Uterus (tissue), 4 donors: ENCODE results near the gene M1AP. TPM values are rescaled to one million over a fixed set of nuclear protein-coding genes. Genes with fewer than 3 reads are reported as not detected.

Experiments
- DNase-seq, 2 donors: peaks; one replicate each; pipeline ENCODE4 v3.0.0-alpha.2; 2019 to 2020
- H3K27ac ChIP-seq, 2 donors: fragments of 200-600 bp; sonication (generic); 1 replicate in 1 of 2; 2 replicates in 1 of 2; pipeline ENCODE4 v1.5.1; 2016 to 2018
- H3K27me3 ChIP-seq, 2 donors: fragments of 200-600 bp; sonication (generic); one replicate each; pipeline ENCODE4 v1.5.1; 2018 to 2019; ENCODE audit warnings: control low read depth in 1 of 2
- H3K36me3 ChIP-seq, 2 donors: fragments of 200-600 bp; sonication (generic); one replicate each; pipeline ENCODE4 v1.5.1; 2019; ENCODE audit warnings: control low read depth in 1 of 2
- H3K4me1 ChIP-seq, 2 donors: fragments of 200-600 bp; sonication (generic); one replicate each; pipeline ENCODE4 v1.5.1; 2018 to 2019; ENCODE audit warnings: control low read depth in 1 of 2
- H3K4me3 ChIP-seq, 2 donors: fragments of 200-600 bp; sonication (generic); 1 replicate in 1 of 2; 2 replicates in 1 of 2; pipeline ENCODE4 v1.5.1; 2018 to 2019; ENCODE audit warnings: mild to moderate bottlenecking in 1 of 2
- H3K9me3 ChIP-seq, 2 donors: fragments of 200-600 bp; sonication (generic); one replicate each; pipeline ENCODE4 v1.5.1; 2019; ENCODE audit warnings: control low read depth in 1 of 2
- CTCF ChIP-seq, 4 experiments: fragments of 200-600 bp in 2 of 4; fragments of 450-650 bp in 2 of 4; sonication (generic) in 2 of 4; IDR thresholded peaks; one replicate each; pipeline ENCODE4 v1.5.1; 2016 to 2019; ENCODE audit warnings: antibody characterized with exemption in 4 of 4, mild to moderate bottlenecking in 2 of 4, moderate library complexity in 1 of 4
- POLR2A ChIP-seq, 2 donors: fragments of 450-650 bp; IDR thresholded peaks; one replicate each; pipeline ENCODE4 v1.6.1; 2016; ENCODE audit warnings: antibody characterized with exemption in 2 of 2, mild to moderate bottlenecking in 1 of 2, moderate library complexity in 1 of 2
- intact Hi-C: fragments of 100-400 bp; cut with DNase I; formaldehyde crosslinking; loops from one replicate; pipeline ENCODE4 v1.15.1; 2023; ENCODE audit warnings: low total_unique reads
- total RNA-seq, 4 donors: library from RNA; depleted of rRNA in 3 of 4; stranded (reverse); fragments of >200 nt in 3 of 4; gene quantifications; one replicate each; pipeline versions ENCODE4 v1.1.0 to v1.2.4, GENCODE V29; 2014 to 2023
- donor health status: DM: yes; HTN: yes; CAD: no.

M1AP gene
- total RNA-seq, 4 donors from 2014 or later: 0.49 to 0.76 TPM; not detected in 2

GRCh38 chr2:74582184-74582583, 65.9 kb downstream of the M1AP start:
- no peaks in the 10 kb centered on the region for H3K27me3 ChIP-seq
- no peak overlapping the region for H3K4me3 ChIP-seq
- DNase-seq: no peak
- H3K36me3 ChIP-seq: no peaks in the 10 kb centered on the region
- TF ChIP-seq CTCF (IDR thresholded peaks at IDR 0.05) (no peak), POLR2A (IDR thresholded peaks at IDR 0.05) (no peak)
- H3K27ac ChIP-seq: no peak overlapping the region
- intact Hi-C loops: no loop called here
- no peaks in the 10 kb centered on the region for H3K9me3 ChIP-seq
- H3K4me1 ChIP-seq: no peaks in the 10 kb centered on the region

- Histone ChIP-seq H3K27me3 (no peaks in the 10 kb centered on the region), H3K27ac (no peak overlapping the region), H3K4me1 (no peaks in the 10 kb centered on the region), H3K4me3 (no peak overlapping the region), H3K36me3 (no peaks in the 10 kb centered on the region), H3K9me3 (no peaks in the 10 kb centered on the region)
- TF ChIP-seq POLR2A (IDR thresholded peaks at IDR 0.05) (no peak), CTCF (IDR thresholded peaks at IDR 0.05) (no peak)
- no peak for DNase-seq
- intact Hi-C loops: no loop called here
These were observed 66.7 kb downstream of the M1AP start for GRCh38 chr2:74581463-74581862.

- no peaks in the 10 kb centered on the region for H3K9me3 ChIP-seq
These were observed 69.7 kb downstream of the M1AP start for GRCh38 chr2:74578408-74578807.

GRCh38 chr2:74577448-74577847, 70.7 kb downstream of the M1AP start:
- H3K4me3 ChIP-seq: no peak overlapping the region
- intact Hi-C loops: no loop called here
- no peak overlapping the region for H3K27ac ChIP-seq
- no peaks in the 10 kb centered on the region for H3K4me1 ChIP-seq
- no peak for DNase-seq
- TF ChIP-seq POLR2A (IDR thresholded peaks at IDR 0.05): no peak
- no peaks in the 10 kb centered on the region for H3K27me3 ChIP-seq
- no peaks in the 10 kb centered on the region for H3K9me3 ChIP-seq
- no peaks in the 10 kb centered on the region for H3K36me3 ChIP-seq

More at GRCh38 chr2:74578408-74578807, 69.7 kb downstream of the M1AP start:
- no peak for TF ChIP-seq POLR2A (IDR thresholded peaks at IDR 0.05)
- no peak for TF ChIP-seq CTCF (IDR thresholded peaks at IDR 0.05)
- Histone ChIP-seq H3K4me3 (no peak overlapping the region), H3K36me3 (no peaks in the 10 kb centered on the region), H3K27me3 (no peaks in the 10 kb centered on the region), H3K27ac (no peak overlapping the region), H3K4me1 (no peaks in the 10 kb centered on the region)
- DNase-seq: no peak
- intact Hi-C loops: no loop called here

- intact Hi-C loops: no loop called here
- H3K27ac ChIP-seq: no peak overlapping the region
- H3K9me3 ChIP-seq: no peaks in the 10 kb centered on the region
- no peak for DNase-seq
- no peaks in the 10 kb centered on the region for H3K36me3 ChIP-seq
- H3K27me3 ChIP-seq: no peaks in the 10 kb centered on the region
- H3K4me1 ChIP-seq: no peaks in the 10 kb centered on the region
- TF ChIP-seq CTCF (IDR thresholded peaks at IDR 0.05): no peak
- no peak for TF ChIP-seq POLR2A (IDR thresholded peaks at IDR 0.05)
- H3K4me3 ChIP-seq: no peak overlapping the region
These were observed 71.3 kb downstream of the M1AP start for GRCh38 chr2:74576863-74577229.

GRCh38 chr2:74576211-74576862, 71.8 kb downstream of the M1AP start:
- no peak for TF ChIP-seq POLR2A (IDR thresholded peaks at IDR 0.05)
- no peak for TF ChIP-seq CTCF (IDR thresholded peaks at IDR 0.05)
- Histone ChIP-seq H3K9me3 (no peaks in the 10 kb centered on the region), H3K36me3 (no peaks in the 10 kb centered on the region), H3K27ac (no peak overlapping the region), H3K27me3 (no peaks in the 10 kb centered on the region), H3K4me3 (no peak overlapping the region), H3K4me1 (no peaks in the 10 kb centered on the region)
- DNase-seq: no peak
- intact Hi-C loops: no loop called here
